Stimulated activated naive CD4-positive, alpha-beta T cell treated with Interleukin-2 at 50 U/mL for 16 hours (primary cell): ENCODE measurements around the gene SLC41A1.
"Not testable (repeated sequence)": the region's sequence is repeated elsewhere in the genome, so short reads cannot be mapped to it uniquely, and the experiment has no call there.

Source experiments
- DNase-seq: peaks from one replicate; lab custom pipeline; 2025; lab: John Stamatoyannopoulos, UW

SLC41A1 gene

GRCh38 chr1:205812878-205813754 is at the start of gene SLC41A1:
Gene SLC41A1 (minus strand): TSS chr1:205813198. CDS start chr1:205810441, 2,757 bp downstream.
- peak; percentile 89 for DNase-seq

GRCh38 chr1:205861540-205861939 is 48.5 kb upstream of the SLC41A1 start:
- DNase-seq = no peak

GRCh38 chr1:205858141-205858961 is 45.4 kb upstream of the SLC41A1 start:
- DNase-seq = no peak

GRCh38 chr1:205857501-205857900 is 44.5 kb upstream of the SLC41A1 start:
- DNase-seq = not testable (repeated sequence)

GRCh38 chr1:205856433-205856832 is 43.4 kb upstream of the SLC41A1 start:
- no peak for DNase-seq

- DNase-seq = no peak
These were observed 40.0 kb upstream of the SLC41A1 start for GRCh38 chr1:205852969-205853368.

GRCh38 chr1:205851993-205852392 is 39.0 kb upstream of the SLC41A1 start:
- DNase-seq = no peak

- peak; percentile 73 for DNase-seq
These were observed 36.8 kb upstream of the SLC41A1 start, which contains the start of gene PM20D1 for GRCh38 chr1:205849619-205850355. Gene PM20D1 (minus strand): TSS chr1:205850132. CDS start chr1:205850072, 60 bp downstream.

GRCh38 chr1:205843036-205843859 is 30.2 kb upstream of the SLC41A1 start:
- DNase-seq = no peak

GRCh38 chr1:205842229-205842628 is 29.2 kb upstream of the SLC41A1 start:
- DNase-seq = no peak

- DNase-seq = no peak
These were observed 27.3 kb upstream of the SLC41A1 start for GRCh38 chr1:205840146-205840923.

GRCh38 chr1:205837382-205837970 is 24.5 kb upstream of the SLC41A1 start:
- no peak for DNase-seq

GRCh38 chr1:205834751-205835150 is 21.8 kb upstream of the SLC41A1 start:
- DNase-seq = no peak

- no peak for DNase-seq
These were observed 19.3 kb upstream of the SLC41A1 start for GRCh38 chr1:205832326-205832751.

GRCh38 chr1:205827623-205828022 is 14.6 kb upstream of the SLC41A1 start:
- DNase-seq = no peak

GRCh38 chr1:205826995-205827394 is 14.0 kb upstream of the SLC41A1 start:
- no peak for DNase-seq

GRCh38 chr1:205826016-205826806 is 13.2 kb upstream of the SLC41A1 start:
- DNase-seq = no peak

GRCh38 chr1:205824180-205824579 is 11.2 kb upstream of the SLC41A1 start:
- DNase-seq = no peak

- DNase-seq = not testable (repeated sequence)
These were observed 10.3 kb upstream of the SLC41A1 start for GRCh38 chr1:205823260-205823659.
